Endothelial cell of umbilical vein (primary cell): ENCODE data around the gene MXI1. TPM values are rescaled to one million over a fixed set of nuclear protein-coding genes. Genes with fewer than 3 reads are reported as not detected.

ENCODE experiments used
- BruUV-seq: library from RNA; stranded (reverse); fragments of 400-500 nt; replicated peaks from 2 replicates; lab custom pipeline; 2021; lab: Mats Ljungman, UMichigan
- CTCF ChIA-PET: fragments of 300-600, 350-600 bp; sonication (Branson Sonifier 250); formaldehyde crosslinking; loops from one replicate; lab custom pipeline; 2021; ENCODE audit warnings: antibody characterized with exemption, inconsistent platforms; lab: Charles Lee
- POLR2A ChIA-PET: fragments of 300-600, 350-600 bp; sonication (Branson Sonifier 250); formaldehyde crosslinking; loops from one replicate; lab custom pipeline; 2021; ENCODE audit warnings: antibody characterized with exemption, inconsistent platforms; lab: Charles Lee
- DNase-seq: peaks from one replicate; pipeline ENCODE4 v3.0.0-alpha.2; 2011; ENCODE audit warnings: low read depth, low spot score
- FAIRE-seq: peaks from 2 replicates; lab custom pipeline; 2011; peaks lifted over from hg19 to GRCh38; lab: Jason Lieb, UNC
- H2AFZ ChIP-seq: 2 replicates; pipeline ENCODE4 v1.6.0; 2012; ENCODE audit warnings: low read depth, low read length, control low read depth, inconsistent platforms
- H3K27ac ChIP-seq: 2 replicates; pipeline ENCODE4 v1.5.1; 2011; ENCODE audit warnings: low read depth, mild to moderate bottlenecking, control low read depth, low read length, moderate library complexity; ENCODE audit not compliant: insufficient read depth
- H3K27me3 ChIP-seq, 2 experiments: 2 replicates each; pipeline versions ENCODE4 v1.6.0 to v1.6.1; 2011; ENCODE audit warnings: low read length in 2 of 2, mixed read lengths in 1 of 2; ENCODE audit not compliant: control insufficient read depth in 2 of 2, insufficient read depth in 2 of 2
- H3K36me3 ChIP-seq, 2 experiments: 2 replicates in 1 of 2; 3 replicates in 1 of 2; pipeline ENCODE4 v1.5.1; 2011; ENCODE audit warnings: low read length in 2 of 2, mild to moderate bottlenecking in 1 of 2, moderate library complexity in 1 of 2; ENCODE audit not compliant: control insufficient read depth in 2 of 2, insufficient read depth in 2 of 2; ENCODE audit errors: extremely low read depth in 1 of 2
- H3K4me1 ChIP-seq: 3 replicates; pipeline ENCODE4 v1.5.1; 2011; ENCODE audit warnings: mild to moderate bottlenecking, low read length; ENCODE audit not compliant: control insufficient read depth, insufficient read depth; ENCODE audit errors: extremely low read depth
- H3K4me2 ChIP-seq: 2 replicates; pipeline ENCODE4 v1.6.1; 2011; ENCODE audit warnings: low read length, control low read depth, mixed read lengths; ENCODE audit not compliant: insufficient read depth
- H3K4me3 ChIP-seq, 3 experiments: fragments of 200-600 bp in 1 of 3; sonication (generic), shearing (Covaris generic) in 1 of 3; replicated peaks in 1 of 3; 2 replicates each; pipeline ENCODE4 v1.5.1; 2011 to 2016; ENCODE audit warnings: control low read depth in 3 of 3, low read length in 3 of 3, mild to moderate bottlenecking in 2 of 3, inconsistent platforms in 1 of 3, low read depth in 1 of 3, moderate library complexity in 1 of 3; ENCODE audit not compliant: insufficient read depth in 1 of 3
- H3K79me2 ChIP-seq: 2 replicates; pipeline ENCODE4 v1.6.0; 2012; ENCODE audit warnings: low read length, inconsistent platforms; ENCODE audit not compliant: control insufficient read depth, insufficient read depth
- H3K9ac ChIP-seq: replicated peaks from 2 replicates; pipeline ENCODE3; 2011; ENCODE audit warnings: low read length, control low read depth; ENCODE audit not compliant: insufficient read depth; ENCODE audit errors: extremely low read depth
- H3K9me1 ChIP-seq: replicated peaks from 3 replicates; pipeline ENCODE4 v1.6.0; 2011; ENCODE audit warnings: mild to moderate bottlenecking, low read length; ENCODE audit not compliant: control insufficient read depth, insufficient read depth; ENCODE audit errors: extremely low read depth
- H3K9me3 ChIP-seq: replicated peaks from 2 replicates; pipeline ENCODE4 v1.5.1; 2012; ENCODE audit warnings: low read length, inconsistent platforms; ENCODE audit not compliant: control insufficient read depth, insufficient read depth
- H4K20me1 ChIP-seq: replicated peaks from 2 replicates; pipeline ENCODE3; 2011; ENCODE audit warnings: mild to moderate bottlenecking, low read length; ENCODE audit not compliant: control insufficient read depth, insufficient read depth; ENCODE audit errors: extremely low read depth
- EZH2 ChIP-seq: IDR thresholded peaks from 2 replicates; pipeline ENCODE4 v1.6.1; 2012; ENCODE audit warnings: borderline replicate concordance, low read depth, mild to moderate bottlenecking, moderate library complexity, low read length, inconsistent platforms; ENCODE audit not compliant: severe bottlenecking
- FOS ChIP-seq: IDR thresholded peaks from 2 replicates; pipeline ENCODE4 v1.6.1; 2011; ENCODE audit warnings: mild to moderate bottlenecking, low read length, moderate library complexity, borderline replicate concordance; ENCODE audit not compliant: insufficient read depth
- GATA2 ChIP-seq: IDR thresholded peaks from 2 replicates; pipeline ENCODE4 v1.7.0; 2011; ENCODE audit warnings: low read depth, mild to moderate bottlenecking, moderate library complexity, mixed read lengths, low read length; ENCODE audit not compliant: insufficient read length, insufficient read depth
- JUN ChIP-seq: IDR thresholded peaks from 2 replicates; pipeline ENCODE4 v1.6.1; 2011; ENCODE audit warnings: borderline replicate concordance, low read depth; ENCODE audit not compliant: insufficient read length, insufficient read depth
- MYC ChIP-seq: IDR thresholded peaks from one replicate; pipeline ENCODE4 v1.6.1; 2011; ENCODE audit warnings: mild to moderate bottlenecking, low read depth, low read length
- POLR2AphosphoS5 ChIP-seq: IDR thresholded peaks from 2 replicates; pipeline ENCODE4 v1.6.1; 2012; ENCODE audit warnings: low read depth, mild to moderate bottlenecking, control low read depth, low read length, moderate library complexity; ENCODE audit not compliant: insufficient read depth
- dilution Hi-C: fragments of 300-500 bp; cut with MboI; formaldehyde crosslinking; loops from one replicate; pipeline ENCODE4 v1.15.0; 2019; ENCODE audit warnings: low sequenced_read_pairs; ENCODE audit not compliant: extremely low pct_ligation_motif_present
- intact Hi-C: fragments of 100-400 bp; cut with micrococcal nuclease; formaldehyde crosslinking; loops from one replicate; pipeline ENCODE4 v1.10.0; 2022
- polyA plus RNA-seq, 4 experiments: library from polyadenylated mRNA; depleted of rRNA in 3 of 4; stranded (reverse) in 3 of 4; unstranded in 1 of 4; fragments of >200 nt; gene quantifications; 2 replicates each; pipeline versions ENCODE4 v1.2.1 to v1.2.3, GENCODE V29; 2011 to 2012; ENCODE audit warnings: missing spikeins in 1 of 4
- total RNA-seq: library from RNA; stranded (reverse); gene quantifications from 2 replicates; pipeline ENCODE4 v1.2.3, GENCODE V29; 2021
- TF ChIP-seq, protein P1 (sequence below): IDR thresholded peaks from 2 replicates; pipeline ENCODE4 v1.6.1; 2011; ENCODE audit not compliant: insufficient read depth, insufficient read length

The MXI1 gene
- total and polyA plus RNA-seq, 2 donors (not counting 3 experiments of a cell fraction or from before 2014, with no cell fraction given), result 2.7 to 8.5 TPM

DNA sequence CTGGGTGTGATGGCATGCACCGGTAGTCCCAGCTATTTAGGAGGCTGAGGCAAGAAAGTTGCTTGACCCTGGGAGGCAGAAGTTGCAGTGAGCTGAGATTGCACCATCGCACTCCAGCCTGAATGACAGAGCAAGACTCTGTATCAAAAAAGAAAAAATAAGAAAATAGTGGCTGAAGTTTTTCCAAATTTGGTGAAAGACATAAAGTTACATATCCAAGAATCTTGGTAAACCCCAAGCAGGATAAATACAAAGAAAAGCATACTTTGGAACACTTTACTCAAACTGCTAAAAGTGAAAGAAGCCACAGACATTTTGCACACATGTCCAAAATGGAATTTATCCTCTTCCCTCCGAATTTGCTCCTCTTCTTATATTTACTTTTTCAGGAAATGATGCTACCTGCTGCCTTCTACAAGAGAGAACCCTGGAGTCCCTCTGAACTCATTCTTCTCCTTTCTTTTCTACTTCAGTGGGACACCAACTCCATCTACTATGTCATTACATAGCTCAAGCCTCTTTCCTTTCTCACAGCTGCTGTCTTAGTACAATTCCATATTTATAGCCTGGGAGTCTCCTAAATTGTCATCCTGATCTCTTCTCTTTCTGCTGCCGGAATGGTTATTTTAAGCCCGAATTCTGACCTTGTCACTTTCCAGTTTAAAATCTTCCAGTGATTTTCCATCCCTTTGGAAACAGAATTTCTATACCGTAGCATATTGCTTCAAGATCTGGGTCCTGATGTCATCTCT, 114.6 kb downstream of the MXI1 start:
- no TSS peak for BruUV-seq
- dilution Hi-C loops, result no loop called here
- POLR2A ChIA-PET, result no interaction called here

DNA sequence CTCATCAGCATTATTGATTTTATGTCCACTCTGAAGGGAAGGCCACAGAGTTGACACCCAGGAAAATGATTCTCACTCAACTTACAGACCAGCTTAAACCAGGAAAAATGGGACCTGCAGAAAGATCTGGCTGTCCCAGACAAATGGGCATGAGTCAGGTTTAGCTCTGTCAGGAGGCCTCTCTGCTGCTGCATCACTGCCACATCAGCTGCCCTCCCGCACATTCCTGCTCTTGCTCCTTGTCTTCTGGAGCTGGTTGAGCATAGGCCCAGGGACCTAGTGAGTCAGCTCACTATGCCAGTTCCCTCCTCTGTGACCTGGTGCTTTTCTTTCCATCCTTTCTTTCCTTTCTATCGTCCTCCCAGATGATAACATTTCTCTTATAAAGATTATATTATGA, 116.1 kb downstream of the MXI1 start:
- POLR2A ChIA-PET, result no interaction called here
- Histone ChIP-seq H3K4me3 (no peak overlapping the region), H3K36me3 (no peaks in the 10 kb centered on the region), H3K9me3 (no peaks in the 10 kb centered on the region), H3K79me2 (no peaks in the 10 kb centered on the region), H3K27ac (no peak overlapping the region), H3K9me1 (no peaks in the 10 kb centered on the region), H3K4me1 (peaks cover 21% of the 10 kb centered on the region), H2AFZ (no peak overlapping the region), H3K4me2 (no peak overlapping the region), H4K20me1 (no peaks in the 10 kb centered on the region), H3K27me3 (no peaks in the 10 kb centered on the region), H3K9ac (no peak overlapping the region)
- TF ChIP-seq, protein P1, sequence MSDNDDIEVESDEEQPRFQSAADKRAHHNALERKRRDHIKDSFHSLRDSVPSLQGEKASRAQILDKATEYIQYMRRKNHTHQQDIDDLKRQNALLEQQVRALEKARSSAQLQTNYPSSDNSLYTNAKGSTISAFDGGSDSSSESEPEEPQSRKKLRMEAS, result no peak
- TF ChIP-seq FOS, result peak; percentile 33
- no peak for TF ChIP-seq JUN
- BruUV-seq, result no TSS peak
- intact Hi-C loops (no loop called here), dilution Hi-C loops (no loop called here)
- FAIRE-seq (no peak), DNase-seq (no peak)
- CTCF ChIA-PET, result interaction anchor here (1.0 to 5.6 kb wide), 7 partner anchors 10 to 236 kb away, joined by 3 to 39 read pairs (median 3); no protein-coding TSS in a partner anchor

More for the DNA sequence above, 114.6 kb downstream of the MXI1 start:
- Histone ChIP-seq H3K27ac (no peak overlapping the region), H3K9me3 (no peaks in the 10 kb centered on the region), H3K9ac (no peak overlapping the region), H3K79me2 (no peaks in the 10 kb centered on the region), H3K27me3 (no peaks in the 10 kb centered on the region), H4K20me1 (no peaks in the 10 kb centered on the region), H3K9me1 (no peaks in the 10 kb centered on the region), H3K4me3 (no peak overlapping the region), H3K4me1 (peaks cover 14% of the 10 kb centered on the region), H3K4me2 (no peak overlapping the region), H3K36me3 (no peaks in the 10 kb centered on the region), H2AFZ (no peak overlapping the region)
- CTCF ChIA-PET, result interaction anchor here (0.7 to 0.8 kb wide), 2 partner anchors 11 to 14 kb away, joined by 3 read pairs; no protein-coding TSS in a partner anchor
- no peak for FAIRE-seq
- TF ChIP-seq MYC, result no peak
- TF ChIP-seq, protein P1, result no peak
- TF ChIP-seq POLR2AphosphoS5, result no peak
- no peak for TF ChIP-seq JUN
- no peak for TF ChIP-seq EZH2
- TF ChIP-seq GATA2, result no peak
- DNase-seq, result no peak
- intact Hi-C loops, result no loop called here
